ENCODE data around the gene DOP1A.
"Not testable (repeated sequence)": the region's sequence is repeated elsewhere in the genome, so short reads cannot be mapped to it uniquely, and the experiment has no call there.

Gene DOP1A

DNA sequence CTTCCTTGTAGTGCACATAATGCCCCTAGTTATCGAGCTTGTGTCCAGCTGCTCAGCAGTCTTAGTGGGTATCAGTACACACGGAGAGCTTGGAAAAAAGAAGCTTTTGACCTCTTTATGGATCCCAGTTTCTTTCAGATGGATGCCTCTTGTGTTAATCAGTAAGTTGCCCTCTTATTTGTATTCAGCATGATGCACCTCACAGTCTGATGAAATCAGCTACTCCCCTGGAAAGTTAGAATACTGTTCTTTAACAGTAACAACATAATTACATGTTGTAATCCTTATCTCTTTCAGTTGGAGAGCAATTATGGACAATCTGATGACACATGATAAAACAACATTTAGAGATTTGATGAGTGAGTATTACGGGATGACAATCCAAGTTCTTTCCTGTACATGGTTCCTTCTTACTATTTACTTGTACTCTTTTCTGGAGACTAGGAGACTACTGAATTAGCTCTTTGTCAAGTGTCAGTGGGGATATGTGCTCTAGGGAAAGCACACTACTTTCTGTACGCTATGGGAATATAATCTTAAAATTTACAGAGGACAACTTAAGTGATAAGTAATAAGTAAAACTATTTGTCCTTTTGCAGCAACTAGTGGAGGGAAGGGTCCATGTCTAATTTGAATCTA, 86.5 kb downstream of the DOP1A start:
- DNase-seq, result no peak

GRCh38 chr6:83155794-83156193, 88.3 kb downstream of the DOP1A start:
- DNase-seq, result no peak

DNA sequence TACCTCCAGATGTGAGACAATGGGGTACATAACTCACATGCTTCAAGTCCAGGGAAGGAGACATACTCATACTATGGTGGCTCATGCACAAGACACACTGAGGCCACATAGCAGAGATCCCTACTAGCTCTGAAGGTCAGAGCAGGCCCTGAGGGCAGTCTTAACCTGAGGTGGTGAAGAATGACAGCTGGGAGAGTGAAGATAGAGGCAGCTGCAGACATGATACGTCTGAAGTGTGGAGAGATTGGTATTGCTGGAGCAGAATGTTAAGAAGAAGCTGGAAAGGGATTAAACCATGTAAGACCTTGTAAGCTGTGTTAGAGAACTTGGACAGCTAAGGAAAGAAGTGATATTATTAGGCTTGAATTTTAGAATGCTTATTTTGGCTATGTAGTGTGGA, 92.7 kb downstream of the DOP1A start:
- DNase-seq, result no peak

DNA sequence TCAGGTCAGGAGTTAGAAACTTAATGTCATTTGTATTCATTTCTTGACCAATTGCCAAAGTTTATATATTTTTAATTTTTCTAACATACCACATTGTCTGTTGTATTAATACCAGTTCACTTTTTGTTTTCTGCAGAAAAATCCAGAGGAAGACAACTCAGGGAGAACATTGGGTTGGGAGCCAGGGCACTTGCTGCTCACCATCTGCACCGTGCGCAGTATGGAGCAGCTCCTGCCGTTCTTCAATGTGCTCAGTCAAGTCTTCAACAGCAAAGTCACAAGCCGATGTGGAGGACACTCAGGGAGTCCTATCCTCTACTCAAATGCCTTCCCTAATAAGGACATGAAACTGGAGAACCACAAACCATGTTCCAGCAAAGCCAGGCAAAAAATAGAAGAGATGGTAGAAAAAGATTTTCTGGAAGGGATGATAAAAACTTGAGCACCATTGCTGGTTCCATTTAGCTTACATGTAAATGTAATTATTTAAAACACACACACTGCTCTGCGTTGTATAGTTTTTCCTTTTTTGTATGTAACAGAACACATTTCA, 100.3 kb downstream of the DOP1A start:
- no peak for DNase-seq

- no peak for DNase-seq
Measured at GRCh38 chr6:83168556-83168955, 101.1 kb downstream of the DOP1A start.

DNA sequence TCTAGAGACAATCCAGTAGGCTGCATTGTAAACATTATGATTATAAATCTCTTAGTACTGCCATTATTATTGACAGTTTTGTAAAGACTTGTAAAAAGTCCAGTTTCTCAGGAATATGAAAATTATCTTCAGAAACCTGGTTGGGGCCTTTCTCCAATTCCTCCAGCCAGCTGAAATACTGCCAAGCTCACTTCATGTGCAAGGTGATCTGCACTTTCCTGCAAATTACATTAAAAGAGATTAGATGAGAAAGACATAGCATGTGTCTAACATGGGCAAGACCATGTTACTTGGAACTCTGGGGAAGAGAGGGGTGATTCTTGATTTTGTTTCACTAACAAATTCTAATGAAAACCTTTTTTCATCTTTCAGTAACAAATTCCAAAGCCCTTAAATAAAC, 101.6 kb downstream of the DOP1A start:
- no peak for DNase-seq

DNA sequence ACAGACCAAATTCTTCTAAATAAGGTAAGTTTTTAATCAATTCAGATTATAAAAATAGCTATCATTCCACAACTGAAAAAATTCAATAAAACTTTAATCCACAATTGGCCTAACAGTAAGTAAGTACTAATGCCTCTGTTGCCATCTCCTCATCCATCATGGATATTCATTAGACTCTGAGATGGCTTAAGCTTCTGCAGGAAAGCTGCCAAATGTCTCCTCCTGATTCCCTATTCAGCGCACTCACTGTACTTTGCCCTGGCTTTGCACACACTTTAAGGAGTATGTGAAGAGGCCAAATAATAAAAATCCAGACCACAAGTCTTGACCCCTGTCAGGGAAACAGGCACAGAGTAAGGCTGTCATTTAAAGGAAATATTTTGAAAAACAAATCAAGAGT, 102.0 kb downstream of the DOP1A start:
- DNase-seq, result peak in 1 of 51 donors; percentile 16

GRCh38 chr6:83176246-83176645, 108.8 kb downstream of the DOP1A start:
- DNase-seq, result no peak

GRCh38 chr6:83180426-83180950, 113.0 kb downstream of the DOP1A start:
- no peak for DNase-seq

DNA sequence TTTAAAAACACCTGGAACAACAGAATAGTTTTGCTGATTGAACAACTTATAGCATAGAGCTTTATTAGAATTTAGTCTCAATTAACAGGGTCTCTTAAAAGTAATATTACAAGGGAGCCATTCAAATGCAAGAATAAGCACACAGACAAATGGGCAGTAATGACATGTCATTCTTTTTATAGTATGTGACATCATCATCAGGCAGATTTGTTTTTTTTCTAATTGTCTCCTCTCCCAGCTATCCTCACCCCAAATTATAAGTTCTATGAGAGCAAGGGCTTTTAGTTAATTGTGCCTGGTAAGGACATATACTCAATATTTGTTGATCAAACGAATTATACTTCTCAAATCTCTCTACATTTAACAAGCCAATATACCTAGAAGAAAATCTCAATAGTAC, 114.6 kb downstream of the DOP1A start:
- DNase-seq, result no peak

- DNase-seq, result peak in 1 of 51 donors; percentile 8
Measured at GRCh38 chr6:83183082-83183828, 115.8 kb downstream of the DOP1A start.

DNA sequence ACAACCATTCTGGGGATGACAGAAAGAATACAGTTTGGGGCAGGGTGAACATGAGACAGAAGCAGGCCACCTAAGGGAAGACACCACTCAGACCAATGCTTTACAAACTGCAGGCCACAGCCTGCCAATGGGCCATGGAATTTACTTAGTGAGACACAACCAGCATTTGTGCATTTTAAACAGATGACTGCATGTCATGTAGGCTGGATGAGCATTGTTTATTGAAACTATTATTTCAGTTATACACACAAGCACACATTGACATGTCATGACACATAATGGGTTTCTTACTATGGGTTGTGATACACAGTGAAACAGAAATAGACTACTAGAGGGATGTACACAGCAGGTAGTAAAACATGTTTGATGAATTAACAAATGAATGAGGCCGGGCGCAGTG, 117.6 kb downstream of the DOP1A start:
- no peak for DNase-seq

DNA sequence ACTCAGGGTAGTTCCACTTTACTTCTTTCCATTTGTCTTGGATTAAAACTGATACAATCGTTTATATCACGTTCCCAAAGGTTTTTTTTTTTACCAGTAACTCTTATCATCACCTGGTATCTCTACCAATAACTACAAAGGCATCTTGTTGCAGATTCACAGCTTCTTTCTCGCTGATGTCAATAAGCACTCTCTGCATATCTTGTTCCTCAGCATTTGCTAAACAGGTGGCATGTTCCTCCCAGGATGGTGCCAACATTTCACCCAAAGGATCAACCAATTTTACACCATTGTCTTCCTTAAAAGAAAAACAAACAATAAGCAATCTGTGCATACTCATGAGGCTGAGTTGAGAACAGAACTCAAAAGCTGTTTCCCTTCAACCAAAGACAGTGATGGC, 121.0 kb downstream of the DOP1A start:
- DNase-seq, result no peak

DNA sequence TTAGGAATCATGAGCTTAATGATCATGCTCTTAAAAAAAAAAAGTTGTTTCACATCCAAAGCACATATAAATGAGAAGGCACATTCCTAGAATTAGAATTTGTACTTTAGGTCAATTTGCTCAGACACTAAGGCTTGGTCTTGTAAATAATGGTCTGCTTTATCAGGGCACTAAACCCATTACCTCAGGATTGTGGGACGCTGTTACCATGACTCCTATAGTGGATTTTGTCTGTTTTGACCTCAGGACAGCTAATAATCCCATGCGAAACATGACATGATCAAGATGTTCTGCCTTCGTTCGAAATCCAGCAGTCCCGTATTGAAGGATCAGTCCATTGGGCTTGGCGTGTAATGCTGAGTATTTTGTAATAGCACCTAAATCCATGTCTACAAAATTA, 123.2 kb downstream of the DOP1A start:
- no peak for DNase-seq

- DNase-seq, result not testable (repeated sequence)
Measured at GRCh38 chr6:83191974-83192373, 124.5 kb downstream of the DOP1A start.

DNA sequence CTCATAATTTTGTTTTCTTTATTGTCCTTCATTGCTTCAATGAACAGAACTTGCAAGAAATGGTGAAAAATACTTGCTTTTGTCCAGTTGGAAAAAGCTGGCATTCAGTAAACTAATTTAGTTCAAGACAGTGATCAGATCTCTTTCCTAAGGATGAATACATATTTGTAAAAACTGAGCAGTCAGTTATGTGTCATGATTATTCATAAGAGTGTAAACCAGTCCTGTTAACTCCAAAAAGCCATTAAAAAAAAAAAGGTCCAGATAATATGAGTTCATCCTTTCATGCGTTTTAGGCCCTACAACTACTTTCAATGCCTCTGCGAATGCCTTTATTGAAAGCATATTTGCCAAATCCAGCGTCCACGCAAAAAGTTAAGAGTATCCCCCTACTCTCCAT, 125.0 kb downstream of the DOP1A start:
- no peak for DNase-seq

- peak; percentile 25 to 95 (median 84) for DNase-seq
Measured at GRCh38 chr6:83192871-83193746, 125.6 kb downstream of the DOP1A start, which contains the start of the genes PGM3 and RWDD2A. PGM3 (minus strand) TSS chr6:83193265; CDS start chr6:83191012, 2,253 bp downstream. RWDD2A (plus strand) TSS chr6:83193357; CDS start chr6:83194452, 1,095 bp downstream.

- DNase-seq, result peak in 45 of 51 donors; percentile 4 to 67 (median 37)
Measured at GRCh38 chr6:83193747-83194566, 126.5 kb downstream of the DOP1A start.

- DNase-seq, result no peak
Measured at GRCh38 chr6:83198486-83199172, 131.2 kb downstream of the DOP1A start.
